Measurements from ENCODE around the gene ZNF730. TPM values are rescaled to one million over a fixed set of nuclear protein-coding genes. Genes with fewer than 3 reads are reported as not detected.
"Not testable (repeated sequence)": the region's sequence is repeated elsewhere in the genome, so short reads cannot be mapped to it uniquely, and the experiment has no call there.

The ZNF730 gene
- total RNA-seq, 2 donors from 2014 or later = not detected

DNA sequence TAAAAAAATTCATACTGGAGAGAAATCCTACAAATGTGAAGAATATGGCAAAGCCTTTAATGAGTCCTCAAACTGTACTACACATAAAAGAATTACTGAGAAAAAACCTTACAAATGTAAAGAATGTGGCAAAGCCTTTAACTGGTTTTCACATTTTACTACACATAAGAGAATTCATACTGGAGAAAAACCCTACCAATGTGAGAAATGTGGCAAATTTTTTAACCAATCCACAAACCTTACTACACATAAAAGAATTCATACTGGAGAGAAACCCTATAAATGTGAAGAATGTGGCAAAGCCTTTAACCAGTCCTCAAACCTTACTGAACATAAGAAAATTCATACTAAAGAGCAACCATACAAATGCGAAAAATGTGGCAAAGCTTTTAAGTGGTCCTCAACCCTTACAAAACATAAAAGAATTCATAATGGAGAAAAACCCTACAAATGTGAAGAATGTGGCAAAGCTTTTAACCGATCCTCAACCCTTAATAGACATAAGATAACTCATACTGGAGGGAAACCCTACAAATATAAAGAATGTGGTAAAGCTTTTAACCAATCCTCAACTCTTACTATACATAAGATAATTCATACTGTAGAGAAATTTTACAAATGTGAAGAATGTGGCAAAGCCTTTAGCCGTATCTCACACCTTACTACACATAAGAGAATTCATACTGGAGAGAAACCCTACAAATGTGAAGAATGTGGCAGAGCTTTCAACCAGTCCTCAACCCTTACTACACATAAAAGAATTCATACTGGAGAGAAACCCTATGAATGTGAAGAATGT, 29.0 kb downstream of the ZNF730 start:
- no peaks in the 10 kb centered on the region for H3K4me1 ChIP-seq
- no peak for DNase-seq (ENCODE audit: low spot score)
- H3K9me3 ChIP-seq = peaks cover 0 to 69% of the 10 kb centered on the region in 2 donors
- H3K4me3 ChIP-seq = no peak overlapping the region
- no peak overlapping the region for H3K27ac ChIP-seq
- H3K27me3 ChIP-seq = no peaks in the 10 kb centered on the region
- H3K36me3 ChIP-seq = no peaks in the 10 kb centered on the region
- TF ChIP-seq, protein P1, sequence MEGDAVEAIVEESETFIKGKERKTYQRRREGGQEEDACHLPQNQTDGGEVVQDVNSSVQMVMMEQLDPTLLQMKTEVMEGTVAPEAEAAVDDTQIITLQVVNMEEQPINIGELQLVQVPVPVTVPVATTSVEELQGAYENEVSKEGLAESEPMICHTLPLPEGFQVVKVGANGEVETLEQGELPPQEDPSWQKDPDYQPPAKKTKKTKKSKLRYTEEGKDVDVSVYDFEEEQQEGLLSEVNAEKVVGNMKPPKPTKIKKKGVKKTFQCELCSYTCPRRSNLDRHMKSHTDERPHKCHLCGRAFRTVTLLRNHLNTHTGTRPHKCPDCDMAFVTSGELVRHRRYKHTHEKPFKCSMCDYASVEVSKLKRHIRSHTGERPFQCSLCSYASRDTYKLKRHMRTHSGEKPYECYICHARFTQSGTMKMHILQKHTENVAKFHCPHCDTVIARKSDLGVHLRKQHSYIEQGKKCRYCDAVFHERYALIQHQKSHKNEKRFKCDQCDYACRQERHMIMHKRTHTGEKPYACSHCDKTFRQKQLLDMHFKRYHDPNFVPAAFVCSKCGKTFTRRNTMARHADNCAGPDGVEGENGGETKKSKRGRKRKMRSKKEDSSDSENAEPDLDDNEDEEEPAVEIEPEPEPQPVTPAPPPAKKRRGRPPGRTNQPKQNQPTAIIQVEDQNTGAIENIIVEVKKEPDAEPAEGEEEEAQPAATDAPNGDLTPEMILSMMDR (IDR thresholded peaks at IDR 0.05) = no peak

DNA sequence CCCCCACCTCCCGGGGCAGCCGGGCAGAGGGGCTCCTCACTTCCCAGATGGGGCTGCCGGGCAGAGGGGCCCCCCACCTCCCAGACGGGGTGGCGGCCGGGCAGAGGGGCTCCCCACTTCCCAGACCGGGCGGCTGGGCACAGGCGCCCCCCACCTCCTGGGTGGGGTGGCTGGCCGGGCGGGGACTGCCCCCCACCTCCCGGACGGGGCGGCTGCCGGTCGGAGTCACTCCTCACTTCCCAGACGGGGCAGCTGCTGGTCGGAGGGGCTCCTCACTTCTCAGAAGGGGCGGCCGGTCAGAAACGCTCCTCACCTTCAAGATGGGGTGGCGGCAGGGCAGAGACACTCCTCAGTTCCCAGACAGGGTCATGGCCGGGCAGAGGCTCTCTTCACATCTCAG, 43.9 kb downstream of the ZNF730 start:
- Histone ChIP-seq H3K9me3 (no peaks in the 10 kb centered on the region), H3K27me3 (no peaks in the 10 kb centered on the region), H3K36me3 (no peaks in the 10 kb centered on the region), H3K27ac (no peak overlapping the region), H3K4me1 (no peaks in the 10 kb centered on the region), H3K4me3 (no peak overlapping the region)
- TF ChIP-seq, protein P1 (IDR thresholded peaks at IDR 0.05) = no peak
- no peak for DNase-seq (ENCODE audit: low spot score)

DNA sequence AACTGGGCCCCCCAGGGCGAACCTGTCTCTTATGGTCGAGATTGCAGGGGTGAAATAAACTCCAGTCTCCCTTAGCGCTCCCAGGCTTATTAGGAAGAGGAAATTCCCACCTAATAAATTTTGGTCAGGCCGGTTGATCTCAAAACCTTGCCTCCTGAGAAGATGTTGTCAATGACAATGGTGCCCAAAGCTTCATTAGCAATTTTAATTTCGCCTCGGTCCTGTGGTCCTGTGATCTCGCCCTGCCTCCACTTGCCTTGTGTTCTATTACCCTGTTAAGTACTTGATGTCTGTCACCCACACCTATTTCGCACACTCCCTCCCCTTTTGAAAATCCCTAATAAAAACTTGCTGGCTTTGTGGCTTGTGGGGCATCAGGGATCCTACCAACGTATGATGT, 51.5 kb downstream of the ZNF730 start:
- H3K27me3 ChIP-seq; H3K4me3 ChIP-seq; H3K36me3 ChIP-seq; H3K4me1 ChIP-seq; H3K27ac ChIP-seq; DNase-seq (ENCODE audit: low spot score); H3K9me3 ChIP-seq: not testable (repeated sequence)

DNA sequence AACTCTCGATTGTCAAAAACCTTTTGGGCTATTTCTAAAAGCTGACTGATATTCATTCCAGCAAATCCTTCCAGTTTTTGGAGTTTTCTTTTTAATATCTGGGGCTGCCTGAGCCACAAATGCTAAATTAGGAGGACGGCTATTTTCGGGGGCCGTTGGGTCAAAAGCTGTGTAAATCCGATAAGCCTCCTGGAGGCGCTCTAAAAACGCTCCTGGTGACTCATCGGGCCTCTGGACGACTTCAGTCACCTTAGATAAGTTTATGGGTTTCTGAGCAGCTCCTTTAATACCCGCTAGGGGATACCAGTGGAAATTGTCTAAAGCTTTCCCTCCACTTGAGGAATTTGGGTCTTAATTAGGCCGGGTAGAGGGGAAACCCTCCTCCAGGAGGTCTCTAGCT, 66.4 kb downstream of the ZNF730 start:
- Histone ChIP-seq H3K9me3 (no peaks in the 10 kb centered on the region), H3K27ac (no peak overlapping the region), H3K4me1 (no peaks in the 10 kb centered on the region), H3K4me3 (no peak overlapping the region), H3K27me3 (no peaks in the 10 kb centered on the region), H3K36me3 (no peaks in the 10 kb centered on the region)
- TF ChIP-seq, protein P1 (IDR thresholded peaks at IDR 0.05) = no peak
- no peak for DNase-seq (ENCODE audit: low spot score)

DNA sequence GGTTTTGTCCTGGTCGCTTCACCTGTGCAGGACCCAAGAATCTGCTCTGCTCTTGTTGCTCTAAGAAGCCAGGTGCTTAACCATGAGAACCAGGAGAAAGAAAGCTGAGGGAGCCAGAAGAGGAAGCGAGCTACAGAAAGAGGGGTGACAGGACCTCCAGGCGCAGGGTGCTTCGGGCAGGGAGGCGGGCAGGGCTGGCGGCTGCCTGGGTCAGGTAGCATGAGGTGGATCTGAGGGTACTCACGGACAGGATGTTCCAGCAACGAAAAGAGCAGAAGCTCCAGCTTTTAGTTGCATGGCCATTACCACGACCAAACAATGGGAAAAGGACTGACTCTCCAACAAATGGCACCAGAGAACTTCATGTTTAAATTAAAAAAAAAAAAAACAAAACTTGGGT, 73.5 kb downstream of the ZNF730 start:
- Histone ChIP-seq H3K4me3 (no peak overlapping the region), H3K27ac (no peak overlapping the region), H3K27me3 (no peaks in the 10 kb centered on the region), H3K9me3 (no peaks in the 10 kb centered on the region), H3K4me1 (no peaks in the 10 kb centered on the region), H3K36me3 (no peaks in the 10 kb centered on the region)
- no peak for DNase-seq (ENCODE audit: low spot score)
- TF ChIP-seq, protein P1 (IDR thresholded peaks at IDR 0.05) = no peak

Other genes starting within 250 kb of the ZNF730 start
- 1 to 10 TPM; 4.1 to 4.4 TPM for gene ZNF728, start 113.8 kb upstream of the ZNF730 start, total RNA-seq
- 1 to 10 TPM; 1.4 TPM for gene ZNF724, start 133.4 kb downstream of the ZNF730 start, total RNA-seq